Loucy (cell line): Measurements from ENCODE around the gene OR5D18.

Experiments used
- H2AFZ ChIP-seq: fragments of 200-600 bp; sonication (generic); 2 replicates; pipeline ENCODE4 v1.6.0; 2016; ENCODE audit warnings: antibody characterized with exemption, mild to moderate bottlenecking, low read length, moderate library complexity
- H3F3A ChIP-seq: fragments of 200-600 bp; 2 replicates; pipeline ENCODE4 v1.6.0; 2016; ENCODE audit warnings: antibody characterized with exemption, low read depth, mild to moderate bottlenecking
- H3K27me3 ChIP-seq: fragments of 200-600 bp; sonication (generic); 2 replicates; pipeline ENCODE4 v1.6.1; 2014; ENCODE audit warnings: low read length, mild to moderate bottlenecking; ENCODE audit not compliant: insufficient read depth, poor library complexity, severe bottlenecking
- H3K36me3 ChIP-seq: fragments of 200-600 bp; sonication (generic); 2 replicates; pipeline ENCODE4 v1.6.1; 2016; ENCODE audit warnings: low read length; ENCODE audit not compliant: insufficient read depth
- H3K4me1 ChIP-seq: fragments of 200-600 bp; sonication (generic); 2 replicates; pipeline ENCODE4 v1.5.1; 2014; ENCODE audit warnings: low read length, mild to moderate bottlenecking; ENCODE audit not compliant: insufficient read depth, poor library complexity, severe bottlenecking
- H3K4me2 ChIP-seq: fragments of 200-600 bp; sonication (generic); 2 replicates; pipeline ENCODE4 v1.6.0; 2014; ENCODE audit warnings: antibody characterized with exemption, low read length, low read depth, mild to moderate bottlenecking; ENCODE audit not compliant: poor library complexity, severe bottlenecking
- H3K4me3 ChIP-seq: fragments of 200-600 bp; sonication (generic); 2 replicates; pipeline ENCODE4 v1.5.1; 2014; ENCODE audit warnings: low read length, mild to moderate bottlenecking, mixed read lengths; ENCODE audit not compliant: poor library complexity, severe bottlenecking
- H3K79me2 ChIP-seq: fragments of 200-600 bp; sonication (generic); 2 replicates; pipeline ENCODE4 v1.6.1; 2014; ENCODE audit warnings: low read length; ENCODE audit not compliant: insufficient read depth
- H3K9ac ChIP-seq: fragments of 200-600 bp; sonication (generic); 2 replicates; pipeline ENCODE4 v1.6.0; 2014; ENCODE audit warnings: mild to moderate bottlenecking, low read depth, low read length, moderate library complexity; ENCODE audit not compliant: poor library complexity, severe bottlenecking
- H3K9me2 ChIP-seq: fragments of 200-600 bp; sonication (generic); replicated peaks from 2 replicates; pipeline ENCODE4 v1.6.1; 2016; ENCODE audit warnings: low read depth, low read length, mixed read lengths
- H3K9me3 ChIP-seq: fragments of 200-600 bp; sonication (generic); 2 replicates; pipeline ENCODE4 v1.6.1; 2014; ENCODE audit warnings: mild to moderate bottlenecking, antibody characterized with exemption, low read length, low read depth; ENCODE audit not compliant: insufficient read depth
- H4K20me1 ChIP-seq: fragments of 200-600 bp; sonication (generic); 2 replicates; pipeline ENCODE4 v1.6.0; 2014; ENCODE audit warnings: antibody characterized with exemption, low read length, mild to moderate bottlenecking; ENCODE audit not compliant: insufficient read depth, poor library complexity, severe bottlenecking
- CTCF ChIP-seq: fragments of 200-600 bp; sonication (generic); conservative IDR thresholded peaks from 2 replicates; pipeline ENCODE4 v1.5.1; 2014; ENCODE audit warnings: mild to moderate bottlenecking, antibody characterized with exemption, low read length
- EZH2phosphoT487 ChIP-seq: fragments of 200-600 bp; IDR thresholded peaks from 2 replicates; pipeline ENCODE4 v1.6.1; 2018; ENCODE audit warnings: antibody characterized with exemption, mild to moderate bottlenecking, moderate library complexity, borderline replicate concordance

The OR5D18 gene

GRCh38 chr11:55819330-55819729 lies at the start of gene OR5D18:
Gene OR5D18 (plus strand): TSS chr11:55819630. CDS start chr11:55819630, 0 bp downstream.
- no peaks in the 10 kb centered on the region for H4K20me1 ChIP-seq
- no peaks in the 10 kb centered on the region for H3K9me2 ChIP-seq
- no peaks in the 10 kb centered on the region for H3K9me3 ChIP-seq
- no peak for TF ChIP-seq CTCF
- TF ChIP-seq EZH2phosphoT487: no peak
- no peak within 1 kb of the TSS for H3K9ac ChIP-seq
- H2AFZ ChIP-seq: no peak within 1 kb of the TSS
- H3K79me2 ChIP-seq: no peaks in the 10 kb centered on the region
- no peaks in the 10 kb centered on the region for H3K4me1 ChIP-seq
- no peaks in the 10 kb centered on the region for H3K27me3 ChIP-seq
- H3K4me3 ChIP-seq: no peak within 1 kb of the TSS
- no peaks in the 10 kb centered on the region for H3K36me3 ChIP-seq
- H3F3A ChIP-seq: no peaks in the 10 kb centered on the region
- no peak within 1 kb of the TSS for H3K4me2 ChIP-seq

GRCh38 chr11:55773138-55773537 lies 46.3 kb upstream of the OR5D18 start, which contains the start of gene OR5D13:
Gene OR5D13 (plus strand): TSS chr11:55773438. CDS start chr11:55773438, 0 bp downstream.
- Histone ChIP-seq H3K4me3 (no peak within 1 kb of the TSS), H3K9ac (no peak within 1 kb of the TSS), H3K9me3 (no peaks in the 10 kb centered on the region), H3F3A (no peaks in the 10 kb centered on the region), H3K79me2 (no peaks in the 10 kb centered on the region), H4K20me1 (no peaks in the 10 kb centered on the region), H3K9me2 (no peaks in the 10 kb centered on the region), H3K27me3 (no peaks in the 10 kb centered on the region), H2AFZ (no peak within 1 kb of the TSS), H3K4me1 (no peaks in the 10 kb centered on the region), H3K36me3 (no peaks in the 10 kb centered on the region), H3K4me2 (no peak within 1 kb of the TSS)
- TF ChIP-seq EZH2phosphoT487 (no peak), CTCF (no peak)

GRCh38 chr11:55791606-55792005 lies 27.8 kb upstream of the OR5D18 start:
- TF ChIP-seq CTCF: no peak
- TF ChIP-seq EZH2phosphoT487: no peak
- Histone ChIP-seq H3K79me2 (no peaks in the 10 kb centered on the region), H3K36me3 (no peaks in the 10 kb centered on the region), H3K4me2 (no peak overlapping the region), H2AFZ (no peak overlapping the region), H4K20me1 (no peaks in the 10 kb centered on the region), H3K27me3 (no peaks in the 10 kb centered on the region), H3K9me3 (no peaks in the 10 kb centered on the region), H3K4me1 (no peaks in the 10 kb centered on the region), H3K4me3 (no peak overlapping the region), H3K9ac (no peak overlapping the region), H3K9me2 (no peaks in the 10 kb centered on the region), H3F3A (no peaks in the 10 kb centered on the region)
